HG02588 (cell line): ENCODE measurements around the gene BBIP1.

Experiments used
- ATAC-seq: cut with Tn5 transposase; IDR thresholded peaks from one replicate; pipeline ENCODE4 v1.9.1; 2021; ENCODE audit warnings: mild to moderate bottlenecking, moderate library complexity; ENCODE audit not compliant: unreplicated experiment

Gene BBIP1

GRCh38 chr10:110918643-110919348 is at the start of gene BBIP1:
Gene BBIP1 (minus strand): TSS chr10:110919180. CDS start chr10:110918157, 1,023 bp downstream.
- ATAC-seq = peak; percentile 79

GRCh38 chr10:110967645-110968044 is 48.7 kb upstream of the BBIP1 start:
- peak; percentile 73 for ATAC-seq

- ATAC-seq = no peak
These were observed 48.1 kb upstream of the BBIP1 start for GRCh38 chr10:110967009-110967630.

GRCh38 chr10:110966146-110966545 is 47.2 kb upstream of the BBIP1 start:
- no peak for ATAC-seq

GRCh38 chr10:110965216-110965615 is 46.2 kb upstream of the BBIP1 start:
- ATAC-seq = no peak

- ATAC-seq = no peak
These were observed 45.7 kb upstream of the BBIP1 start for GRCh38 chr10:110964681-110965080.

GRCh38 chr10:110963162-110963561 is 44.2 kb upstream of the BBIP1 start:
- ATAC-seq = no peak

GRCh38 chr10:110962443-110962842 is 43.5 kb upstream of the BBIP1 start:
- ATAC-seq = no peak

GRCh38 chr10:110960333-110960712 is 41.3 kb upstream of the BBIP1 start:
- no peak for ATAC-seq

- no peak for ATAC-seq
These were observed 40.7 kb upstream of the BBIP1 start for GRCh38 chr10:110959379-110960332.

- ATAC-seq = no peak
These were observed 38.6 kb upstream of the BBIP1 start for GRCh38 chr10:110957606-110958005.

- ATAC-seq = no peak
These were observed 32.4 kb upstream of the BBIP1 start for GRCh38 chr10:110951381-110951780.

- ATAC-seq = no peak
These were observed 28.1 kb upstream of the BBIP1 start for GRCh38 chr10:110947061-110947595.

GRCh38 chr10:110946496-110946895 is 27.5 kb upstream of the BBIP1 start:
- no peak for ATAC-seq

GRCh38 chr10:110944792-110945396 is 25.9 kb upstream of the BBIP1 start:
- no peak for ATAC-seq

- no peak for ATAC-seq
These were observed 20.4 kb upstream of the BBIP1 start for GRCh38 chr10:110939419-110939818.

GRCh38 chr10:110936757-110937156 is 17.8 kb upstream of the BBIP1 start:
- no peak for ATAC-seq

- no peak for ATAC-seq
These were observed 13.7 kb upstream of the BBIP1 start for GRCh38 chr10:110932505-110933180.

- no peak for ATAC-seq
These were observed 12.9 kb upstream of the BBIP1 start for GRCh38 chr10:110931769-110932381.

- no peak for ATAC-seq
These were observed 8.5 kb upstream of the BBIP1 start for GRCh38 chr10:110927461-110927860.
